ENCODE data around the gene UNC5C.

- TF ChIP-seq CTCF (IDR thresholded peaks at IDR 0.05) (no peak), EZH2phosphoT487 (IDR thresholded peaks at IDR 0.05) (no peak)
Measured at GRCh38 chr4:95158626-95159025, 390.1 kb downstream of the UNC5C start.

Measured in neural progenitor cell (in vitro differentiated cells).